Neural cell (in vitro differentiated cells): Measurements from ENCODE around the gene CALHM1. TPM values are rescaled to one million over a fixed set of nuclear protein-coding genes. Genes with fewer than 3 reads are reported as not detected.

Source experiments
- H2AFZ ChIP-seq: fragments of 200-600, 300-800 bp; sonication (generic), shearing (Covaris generic); 2 replicates; pipeline ENCODE4 v1.6.0; 2014; ENCODE audit warnings: low read depth, mild to moderate bottlenecking, antibody characterized with exemption, low read length, moderate library complexity
- H3F3A ChIP-seq: fragments of 200-600 bp; shearing (Covaris generic); 2 replicates; pipeline ENCODE4 v1.6.1; 2016; ENCODE audit warnings: mild to moderate bottlenecking, moderate library complexity, mixed read lengths, antibody characterized with exemption, low read length; ENCODE audit not compliant: insufficient read depth, poor library complexity, severe bottlenecking
- H3K27ac ChIP-seq: fragments of 200-600, 300-800 bp; sonication (generic), shearing (Covaris generic); 2 replicates; pipeline ENCODE4 v1.5.1; 2014; ENCODE audit warnings: mild to moderate bottlenecking, low read length, moderate library complexity
- H3K27me3 ChIP-seq: fragments of 300-800, 200-600 bp; sonication (generic), shearing (Covaris generic); 2 replicates; pipeline ENCODE4 v1.6.0; 2014; ENCODE audit warnings: mild to moderate bottlenecking, low read depth, low read length, moderate library complexity; ENCODE audit not compliant: insufficient read depth
- H3K36me3 ChIP-seq: fragments of 300-800, 200-600 bp; sonication (generic), shearing (Covaris generic); 2 replicates; pipeline ENCODE4 v1.5.1; 2014; ENCODE audit warnings: mild to moderate bottlenecking, antibody characterized with exemption, low read length, moderate library complexity; ENCODE audit not compliant: insufficient read depth
- H3K4me2 ChIP-seq: fragments of 300-800, 200-600 bp; sonication (generic), shearing (Covaris generic); 2 replicates; pipeline ENCODE4 v1.6.0; 2014; ENCODE audit warnings: mild to moderate bottlenecking, low read length
- H3K4me3 ChIP-seq: fragments of 300-800, 200-600 bp; sonication (generic), shearing (Covaris generic); 2 replicates; pipeline ENCODE4 v1.5.1; 2014; ENCODE audit warnings: mild to moderate bottlenecking, low read length, moderate library complexity
- H3K79me2 ChIP-seq: fragments of 200-600 bp; shearing (Covaris generic); replicated peaks from 2 replicates; pipeline ENCODE4 v1.6.0; 2014; ENCODE audit warnings: mild to moderate bottlenecking, low read length, moderate library complexity; ENCODE audit not compliant: insufficient read depth
- H3K9ac ChIP-seq: fragments of 300-800, 200-600 bp; sonication (generic), shearing (Covaris generic); 2 replicates; pipeline ENCODE4 v1.6.1; 2016; ENCODE audit warnings: mild to moderate bottlenecking, low read length, mixed read lengths
- H3K9me2 ChIP-seq: fragments of 200-600 bp; shearing (Covaris generic); 2 replicates; pipeline ENCODE4 v1.6.1; 2016; ENCODE audit warnings: mild to moderate bottlenecking, low read length, mixed read lengths; ENCODE audit not compliant: insufficient read depth
- H3K9me3 ChIP-seq: fragments of 200-600, 300-800 bp; sonication (generic), shearing (Covaris generic); 2 replicates; pipeline ENCODE4 v1.6.1; 2016; ENCODE audit warnings: mild to moderate bottlenecking, mixed run types, low read length, moderate library complexity, mixed read lengths
- H4K20me1 ChIP-seq: fragments of 200-600 bp; shearing (Covaris generic); 2 replicates; pipeline ENCODE4 v1.6.1; 2016; ENCODE audit warnings: mild to moderate bottlenecking, mixed run types; ENCODE audit not compliant: insufficient read depth
- CTCF ChIP-seq: fragments of 450-650 bp; IDR thresholded peaks from 2 replicates; pipeline ENCODE4 v1.5.1; 2014; ENCODE audit warnings: antibody characterized with exemption, mild to moderate bottlenecking, moderate library complexity; ENCODE audit not compliant: poor library complexity, severe bottlenecking
- EP300 ChIP-seq: fragments of 450-650 bp; conservative IDR thresholded peaks from 2 replicates; pipeline ENCODE4 v1.6.1; 2014; ENCODE audit warnings: antibody characterized with exemption, mild to moderate bottlenecking, moderate library complexity; ENCODE audit not compliant: poor library complexity, severe bottlenecking
- EZH2 ChIP-seq: fragments of 200-600, 300-800 bp; shearing (Covaris generic), sonication (generic); IDR thresholded peaks from 2 replicates; pipeline ENCODE4 v1.6.1; 2014; ENCODE audit warnings: antibody characterized with exemption, low read length, borderline replicate concordance, mild to moderate bottlenecking; ENCODE audit not compliant: insufficient read depth, poor library complexity, severe bottlenecking
- MXI1 ChIP-seq: fragments of 450-650 bp; conservative IDR thresholded peaks from 2 replicates; pipeline ENCODE4 v1.6.1; 2014; ENCODE audit warnings: antibody characterized with exemption, mild to moderate bottlenecking; ENCODE audit not compliant: poor library complexity, severe bottlenecking
- POLR2AphosphoS5 ChIP-seq: IDR thresholded peaks from 2 replicates; pipeline ENCODE4 v1.6.1; 2012
- RAD21 ChIP-seq: fragments of 450-650 bp; conservative IDR thresholded peaks from 2 replicates; pipeline ENCODE4 v1.6.1; 2014; ENCODE audit warnings: antibody characterized with exemption, mild to moderate bottlenecking, moderate library complexity
- REST ChIP-seq: IDR thresholded peaks from 2 replicates; pipeline ENCODE4 v1.6.1; 2012; ENCODE audit warnings: borderline replicate concordance
- SMC3 ChIP-seq: fragments of 450-650 bp; conservative IDR thresholded peaks from 2 replicates; pipeline ENCODE4 v1.6.1; 2014; ENCODE audit warnings: antibody characterized with exemption, mild to moderate bottlenecking, moderate library complexity; ENCODE audit not compliant: poor library complexity
- TAF1 ChIP-seq: IDR thresholded peaks from 2 replicates; pipeline ENCODE4 v1.6.1; 2012; ENCODE audit warnings: low read depth
- polyA plus RNA-seq: library from polyadenylated mRNA; depleted of rRNA; stranded (reverse); fragments of >200 nt; gene quantifications from 2 replicates; pipeline ENCODE4 v1.2.3, GENCODE V29; 2014

Gene CALHM1
- polyA plus RNA-seq, 1 donor from 2014 or later: not detected

DNA sequence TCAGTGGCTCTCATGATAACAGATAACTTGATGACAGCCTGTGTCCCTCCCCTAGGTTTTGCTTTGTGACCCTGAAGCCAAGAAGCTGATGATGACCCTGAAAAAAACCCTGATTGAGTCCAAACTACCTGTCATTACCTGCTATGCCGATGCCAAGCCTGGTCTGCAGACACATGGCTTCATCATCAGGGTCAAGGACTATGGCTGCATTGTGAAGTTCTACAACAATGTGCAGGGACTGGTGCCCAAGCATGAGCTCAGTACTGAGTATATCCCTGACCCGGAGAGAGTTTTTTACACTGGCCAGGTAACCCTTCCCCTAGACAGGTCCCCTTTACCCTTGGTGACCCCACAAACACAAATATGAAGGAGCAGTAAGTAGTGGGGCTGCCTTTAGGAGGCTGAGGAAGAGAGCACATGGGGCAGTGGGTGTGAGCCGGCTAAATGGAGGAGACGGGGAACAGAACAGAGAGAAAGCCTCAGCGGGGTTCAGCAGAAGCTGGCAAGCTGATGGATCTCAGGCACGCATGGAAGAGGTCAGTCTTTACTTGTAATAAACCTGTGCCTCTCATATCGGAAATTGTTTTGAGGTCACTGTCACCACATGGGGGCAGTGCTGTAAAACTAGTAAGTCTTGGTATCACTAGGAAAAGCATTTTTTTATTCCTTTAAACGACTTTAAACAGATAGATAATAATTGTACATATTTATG is 42.1 kb downstream of the CALHM1 start:
- Histone ChIP-seq H4K20me1 (no peaks in the 10 kb centered on the region), H3K9me2 (no peaks in the 10 kb centered on the region), H3K4me2 (no peak overlapping the region), H3K9ac (no peak overlapping the region), H3K36me3 (peaks cover 6% of the 10 kb centered on the region), H2AFZ (no peak overlapping the region), H3F3A (no peaks in the 10 kb centered on the region), H3K27me3 (no peaks in the 10 kb centered on the region), H3K27ac (no peak overlapping the region), H3K79me2 (no peaks in the 10 kb centered on the region), H3K9me3 (no peaks in the 10 kb centered on the region), H3K4me3 (no peak overlapping the region)
- TF ChIP-seq TAF1 (no peak), SMC3 (peak; percentile 86), RAD21 (peak; percentile 82), REST (no peak), POLR2AphosphoS5 (no peak), EP300 (no peak), EZH2 (no peak), CTCF (peak; percentile 81), MXI1 (no peak)

- no peaks in the 10 kb centered on the region for H3K27me3 ChIP-seq
- TF ChIP-seq POLR2AphosphoS5 (no peak), MXI1 (no peak), REST (no peak), CTCF (no peak), EP300 (no peak), EZH2 (no peak), RAD21 (no peak), SMC3 (no peak), TAF1 (no peak)
- no peaks in the 10 kb centered on the region for H4K20me1 ChIP-seq
- no peak overlapping the region for H3K9ac ChIP-seq
- no peak overlapping the region for H3K4me3 ChIP-seq
- no peaks in the 10 kb centered on the region for H3K9me2 ChIP-seq
- H3K36me3 ChIP-seq: peaks cover 6% of the 10 kb centered on the region
- no peaks in the 10 kb centered on the region for H3F3A ChIP-seq
- H3K79me2 ChIP-seq: no peaks in the 10 kb centered on the region
- H3K4me2 ChIP-seq: no peak overlapping the region
- no peak overlapping the region for H2AFZ ChIP-seq
- H3K9me3 ChIP-seq: no peaks in the 10 kb centered on the region
- H3K27ac ChIP-seq: no peak overlapping the region
Observed at GRCh38 chr10:103415581-103415980, 43.1 kb downstream of the CALHM1 start.
